K562 (cell line): ENCODE measurements around the gene SNRNP70. TPM values are rescaled to one million over a fixed set of nuclear protein-coding genes. Genes with fewer than 3 reads are reported as not detected.

Experiments
- ATAC-seq: fragments of 200-7000 bp; cut with Tn5 transposase; 3 replicates; pipeline ENCODE4 v1.9.1; 2020; ENCODE audit warnings: moderate library complexity
- BruUV-seq: library from RNA; stranded (reverse); fragments of 400-500 nt; replicated peaks from 2 replicates; lab custom pipeline; 2021; lab: Mats Ljungman, UMichigan
- CTCF ChIA-PET: fragments of 300-600 bp; formaldehyde crosslinking; extraction: SDS; loops from one replicate; lab custom pipeline; 2021; ENCODE audit warnings: low intra/inter-chr PET ratio; lab: Yijun Ruan, JAX
- POLR2A ChIA-PET: fragments of 300-600, 350-650 bp; sonication (Branson Sonifier 250); formaldehyde crosslinking; extraction: SDS; loops from one replicate; lab custom pipeline; 2021; ENCODE audit warnings: antibody characterized with exemption, inconsistent platforms; lab: Yijun Ruan, JAX
- DNase-seq, 4 experiments: peaks; one replicate each; pipeline versions ENCODE4 v3.0.0 to v3.0.0-alpha.2; 2011 to 2018; ENCODE audit warnings: low spot score in 3 of 4, mixed read lengths in 3 of 4; ENCODE audit errors: extremely low read depth in 1 of 4
- FAIRE-seq: peaks from 2 replicates; lab custom pipeline; 2011; peaks lifted over from hg19 to GRCh38; lab: Jason Lieb, UNC
- H2AFZ ChIP-seq: 2 replicates; pipeline ENCODE4 v1.6.0; 2011; ENCODE audit warnings: low read depth, low read length, control low read depth, inconsistent platforms
- H3K27ac ChIP-seq: fragments of 200-600 bp; 3 replicates; pipeline ENCODE4 v1.8.0; 2011; ENCODE audit warnings: low read depth, mild to moderate bottlenecking, control low read depth, inconsistent platforms, low read length, moderate library complexity, mixed read lengths; ENCODE audit errors: extremely low read depth
- H3K27me3 ChIP-seq, 2 experiments: fragments of 300-600 bp in 1 of 2; 2 replicates in 1 of 2; 3 replicates in 1 of 2; pipeline versions ENCODE4 v1.6.0 to v1.8.0; 2011; ENCODE audit warnings: inconsistent platforms in 2 of 2, low read length in 2 of 2, mild to moderate bottlenecking in 1 of 2, mixed read lengths in 1 of 2, moderate library complexity in 1 of 2; ENCODE audit not compliant: control insufficient read depth in 2 of 2, insufficient read depth in 2 of 2
- H3K36me3 ChIP-seq: fragments of 300-600 bp; 3 replicates; pipeline ENCODE4 v1.8.0; 2011; ENCODE audit warnings: mild to moderate bottlenecking, low read length, inconsistent platforms; ENCODE audit not compliant: control insufficient read depth, insufficient read depth
- H3K4me1 ChIP-seq, 2 experiments: fragments of 200-600 bp in 1 of 2; replicated peaks in 1 of 2; 2 replicates in 1 of 2; 3 replicates in 1 of 2; pipeline versions ENCODE4 v1.5.1 to v1.8.0; 2011; ENCODE audit warnings: inconsistent platforms in 2 of 2, low read length in 2 of 2, mild to moderate bottlenecking in 1 of 2, mixed read lengths in 1 of 2, moderate library complexity in 1 of 2; ENCODE audit not compliant: control insufficient read depth in 2 of 2, insufficient read depth in 2 of 2
- H3K4me2 ChIP-seq: 2 replicates; pipeline ENCODE4 v1.6.1; 2011; ENCODE audit warnings: low read length, control low read depth, inconsistent platforms, mixed read lengths; ENCODE audit not compliant: insufficient read depth
- H3K4me3 ChIP-seq: fragments of 200-600 bp; sonication (generic), shearing (Covaris generic); 2 replicates; pipeline ENCODE4 v1.5.1; 2016; ENCODE audit warnings: control low read depth, inconsistent platforms
- H3K79me2 ChIP-seq: fragments of 200-600 bp; 3 replicates; pipeline ENCODE4 v1.8.0; 2011; ENCODE audit warnings: low read length, inconsistent platforms; ENCODE audit not compliant: control insufficient read depth, insufficient read depth
- H3K9ac ChIP-seq, 2 experiments: 2 replicates each; pipeline versions ENCODE4 v1.6.0 to v1.6.1; 2011; ENCODE audit warnings: low read depth in 2 of 2, low read length in 2 of 2, control low read depth in 1 of 2, inconsistent platforms in 1 of 2, mild to moderate bottlenecking in 1 of 2, mixed read lengths in 1 of 2; ENCODE audit not compliant: insufficient read depth in 1 of 2
- H3K9me1 ChIP-seq: one replicate; pipeline ENCODE4 v1.6.0; 2011; ENCODE audit warnings: inconsistent platforms, mild to moderate bottlenecking, low read length, moderate library complexity; ENCODE audit not compliant: control insufficient read depth, insufficient read depth
- H3K9me3 ChIP-seq: replicated peaks from 2 replicates; pipeline ENCODE4 v1.5.1; 2011; ENCODE audit warnings: low read depth, low read length, inconsistent platforms; ENCODE audit not compliant: control insufficient read depth, insufficient read depth
- H4K20me1 ChIP-seq: replicated peaks from 2 replicates; pipeline ENCODE4 v1.6.1; 2011; ENCODE audit warnings: low read length, inconsistent platforms, mixed read lengths; ENCODE audit not compliant: control insufficient read depth, insufficient read depth
- CBX8 ChIP-seq: fragments of 200-600 bp; sonication (generic); IDR thresholded peaks from 2 replicates; pipeline ENCODE4 v1.6.1; 2012; ENCODE audit warnings: borderline replicate concordance, mixed run types, low read depth, mild to moderate bottlenecking, moderate library complexity, mixed read lengths, low read length, control low read depth, inconsistent platforms; ENCODE audit not compliant: poor library complexity, severe bottlenecking; ENCODE audit errors: extremely low read depth
- HNRNPLL ChIP-seq: fragments of 200-400 bp; formaldehyde crosslinking; IDR thresholded peaks from 2 replicates; pipeline ENCODE4 v1.6.1; 2017; ENCODE audit warnings: low read length, low read depth, mild to moderate bottlenecking; ENCODE audit not compliant: poor library complexity, severe bottlenecking
- NFATC3 ChIP-seq: fragments of 450-650 bp; IDR thresholded peaks from 2 replicates; pipeline ENCODE4 v1.6.1; 2017; ENCODE audit warnings: mild to moderate bottlenecking
- PRDM10 ChIP-seq: fragments of 450-650 bp; IDR thresholded peaks from 2 replicates; pipeline ENCODE4 v1.6.1; 2018; ENCODE audit not compliant: partially characterized antibody
- RBFOX2 ChIP-seq: fragments of 200-400 bp; formaldehyde crosslinking; IDR thresholded peaks from 2 replicates; pipeline ENCODE4 v1.6.1; 2017; ENCODE audit warnings: low read depth, mild to moderate bottlenecking, low read length, moderate library complexity
- VEZF1 ChIP-seq: fragments of 200-800 bp; sonication (Bioruptor generic); IDR thresholded peaks from 2 replicates; pipeline ENCODE4 v1.6.1; 2017; ENCODE audit warnings: missing genetic modification characterization, missing compliant biosample characterization
- ZFX ChIP-seq: sonication (generic); formaldehyde crosslinking; IDR thresholded peaks from 2 replicates; pipeline ENCODE4 v1.8.0; 2022; ENCODE audit warnings: mild to moderate bottlenecking, missing genetic modification reagents, moderate library complexity
- WGBS: fragments of 100-300 bp; shearing (Covaris generic); methylation state at CpG from one replicate; pipeline ENCODE4 v1.1.6; 2016; ENCODE audit warnings: low coverage, mixed read lengths; ENCODE audit not compliant: insufficient coverage; ENCODE audit errors: missing lambda C conversion rate; 5-methylcytosine and 5-hydroxymethylcytosine counted together
- in situ Hi-C: fragments of 300-500 bp; cut with MboI; formaldehyde crosslinking; loops from 4 replicates; pipeline ENCODE4 v1.15.0; 2018; ENCODE audit warnings: inconsistent platforms, mixed read lengths
- intact Hi-C: fragments of 100-400 bp; cut with micrococcal nuclease; formaldehyde crosslinking; loops from 2 replicates; pipeline ENCODE4 v1.14.2; 2022
- polyA plus RNA-seq, 8 experiments: library from polyadenylated mRNA; depleted of rRNA in 4 of 8; stranded (reverse) in 5 of 8; unstranded in 3 of 8; fragments of >200 nt; fragmentation: Nextera tagmentation in 2 of 8; fragmentation: Illumina TruSeq in 1 of 8; extraction: Ambion mirVana in 2 of 8; extraction: Trizol in 1 of 8; gene quantifications; 2 replicates each; pipeline versions ENCODE4 v1.2.1 to v1.2.3, GENCODE V29; 2011 to 2014; ENCODE audit warnings: inconsistent platforms in 1 of 8, missing spikeins in 1 of 8
- total RNA-seq, 7 experiments: library from RNA; depleted of rRNA in 6 of 7; stranded (reverse); fragments of >200 nt in 6 of 7; fragmentation: Illumina TruSeq in 2 of 7; extraction: Trizol in 2 of 7; gene quantifications; 2 replicates each; pipeline versions ENCODE4 v1.2.1 to v1.2.3, GENCODE V29; 2011 to 2021; ENCODE audit warnings: low replicate concordance in 1 of 7

SNRNP70 gene
- total and polyA plus RNA-seq, 9 of the 15 experiments (the other 6 are each of a cell fraction or from before 2014, with no cell fraction given) = 2.8 to 496 (median 136) TPM

GRCh38 chr19:49130325-49130724 is 45.1 kb downstream of the SNRNP70 start:
- ATAC-seq (no peak), DNase-seq (no peak), FAIRE-seq (no peak)
- POLR2A ChIA-PET = interaction anchor here (0.6 to 3.1 kb wide), 6 partner anchors 9 to 669 kb away, joined by 3 to 15 read pairs (median 7); no protein-coding TSS in a partner anchor
- CTCF ChIA-PET = no interaction called here
- no peaks in the 10 kb centered on the region for H4K20me1 ChIP-seq
- WGBS = 98% methylated on average over 14 of the region's 24 CpGs
- peak overlapping the region in 1 of 2 experiments; percentile 27; a peak in 1 of 4 replicates for H3K9ac ChIP-seq
- H3K9me3 ChIP-seq = no peaks in the 10 kb centered on the region
- no peak overlapping the region for H2AFZ ChIP-seq
- intact Hi-C loops = no loop called here
- H3K36me3 ChIP-seq = peaks cover 45% of the 10 kb centered on the region; the same call in 2 of the 3 replicates
- H3K4me2 ChIP-seq = no peak overlapping the region
- no TSS peak for BruUV-seq
- H3K27ac ChIP-seq = no peak overlapping the region
- TF ChIP-seq ZFX (CRISPR knock-in tag) = no peak
- TF ChIP-seq RBFOX2 = 0 out of 2 replicates have a peak, but pooled peaks have one; percentile 22
- H3K4me1 ChIP-seq = peaks cover 19 to 63% of the 10 kb centered on the region in 2 experiments
- H3K79me2 ChIP-seq = peaks cover 17% of the 10 kb centered on the region; the same call in 2 of the 3 replicates
- no peaks in the 10 kb centered on the region for H3K9me1 ChIP-seq
- no peak overlapping the region for H3K4me3 ChIP-seq
- no peaks in the 10 kb centered on the region for H3K27me3 ChIP-seq
- in situ Hi-C loops = no loop called here

- ATAC-seq (peak; percentile 22), DNase-seq (peak; percentile 38 to 56 (median 43)), FAIRE-seq (no peak)
- Histone ChIP-seq H3K4me2 (peak overlapping the region; percentile 62), H4K20me1 (no peaks in the 10 kb centered on the region), H3K27ac (no peak overlapping the region; the same call in 2 of the 3 replicates), H3K27me3 (no peaks in the 10 kb centered on the region), H3K9me1 (no peaks in the 10 kb centered on the region), H3K36me3 (peaks cover 60% of the 10 kb centered on the region; the same call in 2 of the 3 replicates), H3K4me1 (peaks cover 22 to 68% of the 10 kb centered on the region in 2 experiments), H3K79me2 (peaks cover 17% of the 10 kb centered on the region; the same call in 2 of the 3 replicates), H2AFZ (peak overlapping the region; percentile 89; the same call in 1 of the 2 replicates), H3K9me3 (no peaks in the 10 kb centered on the region), H3K9ac (peak overlapping the region in 1 of 2 experiments; percentile 59; a peak in 2 of 4 replicates), H3K4me3 (peak overlapping the region; percentile 23)
- no TSS peak for BruUV-seq
- WGBS = 66% methylated on average over 15 of the region's 49 CpGs
- POLR2A ChIA-PET = interaction anchor here (0.5 to 0.6 kb wide), 3 partner anchors 10 to 29 kb away, joined by 3 read pairs; no protein-coding TSS in a partner anchor
- CTCF ChIA-PET = no interaction called here
- intact Hi-C loops = no loop called here
- in situ Hi-C loops = no loop called here
- TF ChIP-seq VEZF1 (CRISPR knock-in tag) (0 out of 2 replicates have a peak, but pooled peaks have one; percentile 59), PRDM10 (peak; percentile 82), NFATC3 (no peak), CBX8 (no peak), HNRNPLL (peak; percentile 21)
Measured at GRCh38 chr19:49132974-49133609, 47.8 kb downstream of the SNRNP70 start.
